Activated naive CD8-positive, alpha-beta T cell treated with anti-CD3 and anti-CD28 coated beads, Interleukin-2, amount 10 ng/mL, durations not matched to agents 7 days and 5 days (primary cell): ENCODE measurements around the gene CAMK2N1. TPM values are rescaled to one million over a fixed set of nuclear protein-coding genes. Genes with fewer than 3 reads are reported as not detected.

Source experiments
- ATAC-seq: fragments of 150-1000 bp; cut with Tn5 transposase; one replicate; pipeline ENCODE4 v1.10.0; 2021; ENCODE audit warnings: low read depth, moderate library complexity
- POLR2A ChIA-PET: fragments of 350-600 bp; sonication (Branson Sonifier 250); formaldehyde crosslinking; loops from one replicate; lab custom pipeline; 2021; ENCODE audit warnings: antibody characterized with exemption; lab: Charles Lee
- DNase-seq: peaks from one replicate; pipeline ENCODE4 v3.0.0; 2021
- H3K27ac Mint-ChIP-seq: one replicate; pipeline ENCODE4 v1.8.0; 2022; ENCODE audit warnings: mild to moderate bottlenecking, mixed read lengths
- H3K27me3 Mint-ChIP-seq: one replicate; pipeline ENCODE4 v1.8.0; 2022; ENCODE audit warnings: mild to moderate bottlenecking, moderate library complexity, mixed read lengths
- H3K36me3 Mint-ChIP-seq: one replicate; pipeline ENCODE4 v1.8.0; 2021; ENCODE audit warnings: mild to moderate bottlenecking, mixed read lengths
- H3K4me1 Mint-ChIP-seq: one replicate; pipeline ENCODE4 v1.8.0; 2021; ENCODE audit warnings: mixed read lengths
- H3K4me3 Mint-ChIP-seq: one replicate; pipeline ENCODE4 v1.8.0; 2022; ENCODE audit warnings: mild to moderate bottlenecking, moderate library complexity, mixed read lengths
- H3K9me3 Mint-ChIP-seq: one replicate; pipeline ENCODE4 v1.8.0; 2021; ENCODE audit warnings: mixed read lengths
- total RNA-seq, 2 experiments: library from RNA; stranded (reverse); gene quantifications; one replicate each; pipeline ENCODE4 v1.2.3, GENCODE V29; 2021

CAMK2N1 gene
- total RNA-seq, 2 experiments from 2014 or later = 2.8 to 3.0 TPM

- peaks cover 7% of the 10 kb centered on the region for H3K4me1 Mint-ChIP-seq
- ATAC-seq = no peak
These were observed 4.9 kb downstream of the CAMK2N1 start for GRCh38 chr1:20480951-20481617.

GRCh38 chr1:20480243-20480944, 5.6 kb downstream of the CAMK2N1 start:
- peaks cover 4% of the 10 kb centered on the region for H3K4me1 Mint-ChIP-seq
- H3K27ac Mint-ChIP-seq = no peak overlapping the region
- H3K9me3 Mint-ChIP-seq = no peaks in the 10 kb centered on the region
- ATAC-seq (no peak), DNase-seq (no peak)
- POLR2A ChIA-PET = no interaction called here
- H3K36me3 Mint-ChIP-seq = no peaks in the 10 kb centered on the region
- H3K4me3 Mint-ChIP-seq = no peak overlapping the region
- peaks cover 84% of the 10 kb centered on the region for H3K27me3 Mint-ChIP-seq

More at GRCh38 chr1:20480951-20481617, 4.9 kb downstream of the CAMK2N1 start:
- Mint-ChIP-seq H3K27me3 (peaks cover 81% of the 10 kb centered on the region), H3K27ac (no peak overlapping the region), H3K9me3 (no peaks in the 10 kb centered on the region), H3K36me3 (peaks cover 1% of the 10 kb centered on the region), H3K4me3 (no peak overlapping the region)
- POLR2A ChIA-PET = no interaction called here
- DNase-seq = no peak

- Mint-ChIP-seq H3K4me3 (no peak overlapping the region), H3K27ac (no peak overlapping the region), H3K36me3 (no peaks in the 10 kb centered on the region), H3K27me3 (peaks cover 87% of the 10 kb centered on the region), H3K4me1 (peaks cover 4% of the 10 kb centered on the region), H3K9me3 (no peaks in the 10 kb centered on the region)
- DNase-seq (no peak), ATAC-seq (no peak)
- POLR2A ChIA-PET = no interaction called here
These were observed 6.2 kb downstream of the CAMK2N1 start for GRCh38 chr1:20479840-20480239.

- Mint-ChIP-seq H3K9me3 (no peaks in the 10 kb centered on the region), H3K4me1 (peaks cover 1% of the 10 kb centered on the region), H3K27me3 (peaks cover 85% of the 10 kb centered on the region), H3K4me3 (no peak overlapping the region), H3K27ac (no peak overlapping the region), H3K36me3 (no peaks in the 10 kb centered on the region)
- POLR2A ChIA-PET = no interaction called here
- DNase-seq = no peak
- ATAC-seq = no peak
These were observed 7.9 kb downstream of the CAMK2N1 start for GRCh38 chr1:20478057-20478635.

GRCh38 chr1:20477348-20478056, 8.5 kb downstream of the CAMK2N1 start:
- ATAC-seq (no peak), DNase-seq (no peak)
- peaks cover 2% of the 10 kb centered on the region for H3K4me1 Mint-ChIP-seq
- peaks cover 79% of the 10 kb centered on the region for H3K27me3 Mint-ChIP-seq
- no peaks in the 10 kb centered on the region for H3K36me3 Mint-ChIP-seq
- no peaks in the 10 kb centered on the region for H3K9me3 Mint-ChIP-seq
- no peak overlapping the region for H3K4me3 Mint-ChIP-seq
- POLR2A ChIA-PET = no interaction called here
- no peak overlapping the region for H3K27ac Mint-ChIP-seq

- H3K36me3 Mint-ChIP-seq = no peaks in the 10 kb centered on the region
- ATAC-seq = no peak
- POLR2A ChIA-PET = no interaction called here
- peaks cover 78% of the 10 kb centered on the region for H3K27me3 Mint-ChIP-seq
- no peak overlapping the region for H3K4me3 Mint-ChIP-seq
- no peaks in the 10 kb centered on the region for H3K9me3 Mint-ChIP-seq
- no peak for DNase-seq
- H3K4me1 Mint-ChIP-seq = peaks cover 2% of the 10 kb centered on the region
- H3K27ac Mint-ChIP-seq = no peak overlapping the region
These were observed 9.6 kb downstream of the CAMK2N1 start for GRCh38 chr1:20476265-20477038.

- no peak overlapping the region for H3K27ac Mint-ChIP-seq
- peaks cover 65% of the 10 kb centered on the region for H3K27me3 Mint-ChIP-seq
- no peaks in the 10 kb centered on the region for H3K36me3 Mint-ChIP-seq
- ATAC-seq (no peak), DNase-seq (no peak)
- H3K4me1 Mint-ChIP-seq = peaks cover 2% of the 10 kb centered on the region
- no peaks in the 10 kb centered on the region for H3K9me3 Mint-ChIP-seq
- POLR2A ChIA-PET = no interaction called here
- H3K4me3 Mint-ChIP-seq = no peak overlapping the region
These were observed 11.0 kb downstream of the CAMK2N1 start for GRCh38 chr1:20474996-20475395.

- peaks cover 2% of the 10 kb centered on the region for H3K4me1 Mint-ChIP-seq
- ATAC-seq (no peak), DNase-seq (no peak)
- no peak overlapping the region for H3K27ac Mint-ChIP-seq
- POLR2A ChIA-PET = no interaction called here
- H3K4me3 Mint-ChIP-seq = no peak overlapping the region
- no peaks in the 10 kb centered on the region for H3K36me3 Mint-ChIP-seq
- H3K27me3 Mint-ChIP-seq = peaks cover 64% of the 10 kb centered on the region
- no peaks in the 10 kb centered on the region for H3K9me3 Mint-ChIP-seq
These were observed 11.6 kb downstream of the CAMK2N1 start for GRCh38 chr1:20474333-20474975.

- POLR2A ChIA-PET = no interaction called here
- ATAC-seq (no peak), DNase-seq (no peak)
- Mint-ChIP-seq H3K36me3 (no peaks in the 10 kb centered on the region), H3K27ac (no peak overlapping the region), H3K4me1 (peaks cover 2% of the 10 kb centered on the region), H3K4me3 (no peak overlapping the region), H3K27me3 (peaks cover 64% of the 10 kb centered on the region), H3K9me3 (no peaks in the 10 kb centered on the region)
These were observed 12.1 kb downstream of the CAMK2N1 start for GRCh38 chr1:20473894-20474293.

GRCh38 chr1:20472860-20473711, 12.9 kb downstream of the CAMK2N1 start:
- Mint-ChIP-seq H3K4me1 (peaks cover 2% of the 10 kb centered on the region), H3K27me3 (peaks cover 59% of the 10 kb centered on the region), H3K9me3 (no peaks in the 10 kb centered on the region), H3K4me3 (no peak overlapping the region), H3K27ac (no peak overlapping the region), H3K36me3 (no peaks in the 10 kb centered on the region)
- POLR2A ChIA-PET = no interaction called here
- no peak for DNase-seq
- no peak for ATAC-seq

GRCh38 chr1:20472121-20472520, 13.9 kb downstream of the CAMK2N1 start:
- H3K4me3 Mint-ChIP-seq = no peak overlapping the region

GRCh38 chr1:20470194-20470593, 15.8 kb downstream of the CAMK2N1 start:
- ATAC-seq = no peak
- Mint-ChIP-seq H3K9me3 (no peaks in the 10 kb centered on the region), H3K27me3 (peaks cover 46% of the 10 kb centered on the region), H3K36me3 (no peaks in the 10 kb centered on the region), H3K4me1 (peaks cover 6% of the 10 kb centered on the region), H3K4me3 (no peak overlapping the region), H3K27ac (no peak overlapping the region)
- POLR2A ChIA-PET = no interaction called here
- no peak for DNase-seq

More at GRCh38 chr1:20472121-20472520, 13.9 kb downstream of the CAMK2N1 start:
- H3K27me3 Mint-ChIP-seq = peaks cover 52% of the 10 kb centered on the region
- ATAC-seq = no peak
- POLR2A ChIA-PET = no interaction called here
- H3K36me3 Mint-ChIP-seq = no peaks in the 10 kb centered on the region
- H3K27ac Mint-ChIP-seq = no peak overlapping the region
- DNase-seq = no peak
- no peaks in the 10 kb centered on the region for H3K9me3 Mint-ChIP-seq
- peaks cover 2% of the 10 kb centered on the region for H3K4me1 Mint-ChIP-seq
